ENCODE measurements around the gene EFNA1.
A peak's percentile ranks its signal among the peaks of the same experiment; 100 is the strongest.

EFNA1 gene

DNA sequence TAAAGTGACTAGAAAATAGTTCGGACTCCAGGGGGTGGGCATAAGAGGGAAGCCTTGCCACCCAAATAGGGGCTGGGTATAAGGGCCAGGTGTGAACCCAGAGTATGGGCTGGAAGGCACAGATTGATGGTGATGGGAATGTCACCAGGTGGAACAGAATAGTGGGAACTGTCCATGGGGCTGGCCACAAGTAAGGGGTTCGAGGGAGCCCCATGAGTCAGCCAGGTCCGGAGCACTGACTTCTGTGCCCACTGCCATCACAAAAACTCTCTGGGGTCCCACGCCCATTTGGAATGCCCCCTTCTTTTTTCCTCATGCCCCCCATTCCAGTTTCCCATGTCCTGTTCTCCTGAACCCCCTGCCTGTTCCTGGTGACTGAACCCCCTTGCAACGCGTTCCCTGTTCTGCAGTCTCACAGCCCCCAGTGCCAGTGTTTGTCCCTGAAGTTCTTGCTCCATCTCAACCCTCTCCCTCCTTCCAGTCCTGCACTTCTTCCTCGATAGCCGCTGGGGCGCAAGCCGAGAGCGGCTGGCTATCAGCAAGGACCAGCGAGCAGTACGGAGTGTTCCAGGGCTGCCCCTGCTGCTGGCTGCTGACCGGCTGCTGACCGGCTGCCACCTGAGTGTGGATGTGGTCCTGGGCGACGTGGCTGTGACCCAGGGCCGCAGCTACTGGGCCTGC, 53.8 kb downstream of the EFNA1 start:
- Mint-ChIP-seq H3K27me3 (no peaks in the 10 kb centered on the region), H3K4me3 (no peak overlapping the region), H3K4me1 (peaks cover 5% of the 10 kb centered on the region), H3K9me3 (no peaks in the 10 kb centered on the region), H3K27ac (no peak overlapping the region), H3K36me3 (peaks cover 8% of the 10 kb centered on the region)

DNA sequence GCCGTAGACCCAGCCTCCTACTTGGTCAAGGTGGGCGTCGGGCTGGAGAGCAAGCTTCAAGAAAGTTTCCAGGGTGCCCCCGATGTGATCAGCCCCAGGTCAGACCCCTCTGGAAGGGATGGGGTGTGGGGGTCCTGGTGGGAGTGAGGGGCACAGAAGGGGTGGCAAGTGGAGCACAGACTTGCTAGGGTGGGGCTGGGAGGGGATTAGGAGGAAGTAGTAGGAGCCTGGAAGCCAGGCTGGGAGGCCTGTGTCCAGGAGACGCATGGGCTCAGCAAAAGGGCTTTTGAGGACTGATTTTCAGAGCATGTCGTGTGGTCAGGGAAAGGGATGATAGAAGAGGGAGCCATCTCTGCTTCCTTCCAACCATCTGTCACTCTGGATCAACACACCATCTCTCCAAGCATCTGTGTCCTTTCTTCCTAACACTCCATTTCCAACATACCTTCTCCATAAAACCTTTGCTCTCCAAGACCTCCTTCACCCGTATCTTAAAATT, 54.4 kb downstream of the EFNA1 start:
- H3K9me3 Mint-ChIP-seq = no peaks in the 10 kb centered on the region

DNA sequence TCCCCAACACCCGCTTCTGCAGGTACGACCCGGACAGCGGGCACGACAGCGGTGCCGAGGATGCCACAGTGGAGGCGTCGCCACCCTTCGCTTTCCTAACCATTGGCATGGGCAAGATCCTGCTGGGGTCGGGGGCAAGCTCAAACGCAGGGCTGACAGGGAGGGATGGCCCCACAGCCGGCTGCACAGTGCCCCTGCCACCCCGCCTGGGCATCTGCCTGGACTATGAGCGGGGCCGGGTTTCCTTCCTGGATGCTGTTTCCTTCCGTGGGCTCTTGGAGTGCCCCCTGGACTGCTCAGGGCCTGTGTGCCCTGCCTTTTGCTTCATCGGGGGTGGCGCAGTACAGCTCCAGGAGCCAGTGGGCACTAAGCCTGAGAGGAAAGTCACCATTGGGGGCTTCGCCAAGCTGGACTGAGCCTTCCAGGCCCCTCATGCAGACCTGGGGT, 56.1 kb downstream of the EFNA1 start:
- H3K36me3 Mint-ChIP-seq = peaks cover 7% of the 10 kb centered on the region
- no peaks in the 10 kb centered on the region for H3K9me3 Mint-ChIP-seq
- H3K27ac Mint-ChIP-seq = no peak overlapping the region
- peaks cover 5% of the 10 kb centered on the region for H3K4me1 Mint-ChIP-seq
- H3K4me3 Mint-ChIP-seq = no peak overlapping the region
- H3K27me3 Mint-ChIP-seq = no peaks in the 10 kb centered on the region

More for the DNA sequence above, 54.4 kb downstream of the EFNA1 start:
- H3K27me3 Mint-ChIP-seq = no peaks in the 10 kb centered on the region
- H3K4me3 Mint-ChIP-seq = no peak overlapping the region
- peaks cover 8% of the 10 kb centered on the region for H3K36me3 Mint-ChIP-seq
- H3K4me1 Mint-ChIP-seq = no peaks in the 10 kb centered on the region
- H3K27ac Mint-ChIP-seq = peak overlapping the region; percentile 35

DNA sequence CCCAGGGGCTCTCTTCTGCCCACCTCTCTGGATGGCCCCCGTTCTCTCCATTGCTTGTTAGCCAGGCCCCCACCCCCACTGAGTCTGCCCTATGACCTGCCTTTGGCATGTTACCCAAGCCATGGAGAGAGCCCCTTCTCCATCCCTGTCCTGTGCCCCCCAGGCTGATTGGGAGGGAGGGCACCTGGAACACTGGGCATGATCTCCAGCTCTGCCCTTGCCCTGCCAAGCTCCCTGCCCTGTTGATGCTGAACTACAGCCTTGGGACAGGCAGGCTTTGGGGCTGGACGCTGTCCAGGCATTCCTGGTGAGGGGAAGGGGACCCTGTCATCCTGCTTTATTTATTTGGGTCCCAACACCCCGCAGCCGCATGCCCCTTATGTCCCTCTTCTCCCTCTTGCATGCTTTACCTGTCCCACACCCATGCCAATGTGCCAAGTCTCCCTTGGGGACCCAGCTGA, 56.7 kb downstream of the EFNA1 start:
- H3K4me3 Mint-ChIP-seq = no peak overlapping the region

More for the DNA sequence above, 56.7 kb downstream of the EFNA1 start:
- H3K36me3 Mint-ChIP-seq = peaks cover 4% of the 10 kb centered on the region
- H3K27me3 Mint-ChIP-seq = no peaks in the 10 kb centered on the region
- H3K4me1 Mint-ChIP-seq = peaks cover 5% of the 10 kb centered on the region
- no peak overlapping the region for H3K27ac Mint-ChIP-seq
- H3K9me3 Mint-ChIP-seq = no peaks in the 10 kb centered on the region
